Measurements from ENCODE around the gene UBXN2A. TPM values are rescaled to one million over a fixed set of nuclear protein-coding genes. Genes with fewer than 3 reads are reported as not detected.
A peak's percentile ranks its signal among the peaks of the same experiment; 100 is the strongest.

UBXN2A gene
- total and polyA plus RNA-seq, 7 donors = 12.0 to 33.9 (median 20.7) TPM

DNA sequence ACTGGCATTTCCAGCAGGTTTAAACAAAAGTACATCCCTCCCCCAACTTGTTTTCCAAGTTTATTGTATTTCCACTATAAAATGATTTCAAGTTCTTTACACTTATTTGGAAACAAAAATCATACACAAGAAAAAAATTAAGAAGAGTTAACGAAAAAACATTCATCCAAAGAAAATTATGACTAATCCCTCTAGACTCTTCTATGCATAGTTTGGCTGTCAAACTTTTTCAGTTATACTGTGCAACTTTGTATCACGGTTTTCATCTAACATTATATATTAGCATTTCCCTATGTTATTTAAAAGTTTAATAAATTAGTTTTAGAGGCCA, 106.3 kb downstream of the UBXN2A start:
- TF ChIP-seq, protein P1, sequence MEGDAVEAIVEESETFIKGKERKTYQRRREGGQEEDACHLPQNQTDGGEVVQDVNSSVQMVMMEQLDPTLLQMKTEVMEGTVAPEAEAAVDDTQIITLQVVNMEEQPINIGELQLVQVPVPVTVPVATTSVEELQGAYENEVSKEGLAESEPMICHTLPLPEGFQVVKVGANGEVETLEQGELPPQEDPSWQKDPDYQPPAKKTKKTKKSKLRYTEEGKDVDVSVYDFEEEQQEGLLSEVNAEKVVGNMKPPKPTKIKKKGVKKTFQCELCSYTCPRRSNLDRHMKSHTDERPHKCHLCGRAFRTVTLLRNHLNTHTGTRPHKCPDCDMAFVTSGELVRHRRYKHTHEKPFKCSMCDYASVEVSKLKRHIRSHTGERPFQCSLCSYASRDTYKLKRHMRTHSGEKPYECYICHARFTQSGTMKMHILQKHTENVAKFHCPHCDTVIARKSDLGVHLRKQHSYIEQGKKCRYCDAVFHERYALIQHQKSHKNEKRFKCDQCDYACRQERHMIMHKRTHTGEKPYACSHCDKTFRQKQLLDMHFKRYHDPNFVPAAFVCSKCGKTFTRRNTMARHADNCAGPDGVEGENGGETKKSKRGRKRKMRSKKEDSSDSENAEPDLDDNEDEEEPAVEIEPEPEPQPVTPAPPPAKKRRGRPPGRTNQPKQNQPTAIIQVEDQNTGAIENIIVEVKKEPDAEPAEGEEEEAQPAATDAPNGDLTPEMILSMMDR (IDR thresholded peaks at IDR 0.05) = no peak
- ATAC-seq (no peak), DNase-seq (no peak)
- 2% methylated on average over 2 of the region's 2 CpGs for WGBS, 3 donors
- Histone ChIP-seq H3K4me1 (peaks cover 15% of the 10 kb centered on the region), H3K9me3 (no peaks in the 10 kb centered on the region), H3K36me3 (ENCODE audit: insufficient read depth in 1 of 2, low read depth in 1 of 2) (no peaks in the 10 kb centered on the region), H3K27ac (peak overlapping the region; percentile 78), H3K4me3 (peak overlapping the region; percentile 88), H3K27me3 (ENCODE audit: insufficient read depth in 3 of 3, low read length in 2 of 3) (peaks cover 0 to 17% (median 4%) of the 10 kb centered on the region in 3 donors)
- intact Hi-C loops (cut with DNase I) = loop anchor here in 1 of 2 donors (5.0 kb wide), 1 partner anchor 36 kb away; the partner anchor contains the start of gene TP53I3

DNA sequence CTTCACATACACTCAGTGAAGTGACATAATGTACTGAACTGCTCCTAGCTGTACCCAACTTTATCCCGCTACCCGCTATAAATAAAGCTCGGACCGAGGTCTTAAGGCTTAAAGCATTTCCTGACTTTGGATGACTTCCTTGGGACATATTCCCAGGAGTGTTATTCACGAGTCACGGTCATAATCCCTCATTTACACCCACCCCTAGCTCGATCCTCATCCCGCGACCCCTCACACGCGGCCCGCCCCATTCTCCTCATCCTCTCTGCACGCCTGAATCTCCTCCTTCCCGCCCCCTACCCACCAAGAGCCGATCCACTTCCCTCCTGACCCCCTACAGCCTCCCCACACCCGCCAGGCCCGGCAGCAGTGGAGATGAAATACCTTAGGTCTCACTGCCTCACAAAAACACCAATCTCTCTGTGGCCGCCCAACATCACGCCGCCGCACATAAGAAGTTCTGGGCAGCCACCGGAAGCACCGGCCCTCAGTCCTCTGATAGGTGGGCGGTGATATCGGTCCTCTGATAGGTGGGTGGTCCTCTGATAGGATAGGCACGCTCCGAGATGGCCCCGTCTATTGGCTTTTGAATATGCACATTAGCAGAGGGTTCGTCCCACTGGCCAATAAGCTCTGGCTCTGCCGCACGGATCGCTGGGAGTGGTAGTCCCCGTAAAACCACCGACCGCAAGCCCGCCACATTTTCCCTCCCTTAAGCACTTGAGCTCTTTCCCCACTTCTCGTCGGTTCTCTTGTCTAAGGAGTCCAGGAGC, 106.9 kb downstream of the UBXN2A start, which contains the start of gene WDCP:
Gene WDCP (minus strand): TSS at position 462 of the 773 bp plus-strand sequence. CDS start 7,897 bp downstream, outside the sequence.
- peak within 1 kb of the TSS; percentile 88 for H3K4me3 ChIP-seq
- no peaks in the 10 kb centered on the region for H3K36me3 ChIP-seq (ENCODE audit: insufficient read depth in 1 of 2, low read depth in 1 of 2)
- H3K27ac ChIP-seq = peak within 1 kb of the TSS; percentile 78
- H3K4me1 ChIP-seq = peaks cover 15% of the 10 kb centered on the region
- TF ChIP-seq, protein P1 (IDR thresholded peaks at IDR 0.05) = no peak
- peak; percentile 93 to 95 for DNase-seq
- ATAC-seq = peak; percentile 100
- WGBS, 3 donors = 0 to 1% (median 1%) methylated on average over 38 of the region's 38 CpGs
- H3K9me3 ChIP-seq = no peaks in the 10 kb centered on the region
- peaks cover 0 to 17% (median 4%) of the 10 kb centered on the region in 3 donors for H3K27me3 ChIP-seq (ENCODE audit: insufficient read depth in 3 of 3, low read length in 2 of 3)
- intact Hi-C loops (cut with DNase I) = loop anchor here in 1 of 2 donors (5.0 kb wide), 1 partner anchor 35 kb away; the partner anchor contains the start of gene TP53I3

DNA sequence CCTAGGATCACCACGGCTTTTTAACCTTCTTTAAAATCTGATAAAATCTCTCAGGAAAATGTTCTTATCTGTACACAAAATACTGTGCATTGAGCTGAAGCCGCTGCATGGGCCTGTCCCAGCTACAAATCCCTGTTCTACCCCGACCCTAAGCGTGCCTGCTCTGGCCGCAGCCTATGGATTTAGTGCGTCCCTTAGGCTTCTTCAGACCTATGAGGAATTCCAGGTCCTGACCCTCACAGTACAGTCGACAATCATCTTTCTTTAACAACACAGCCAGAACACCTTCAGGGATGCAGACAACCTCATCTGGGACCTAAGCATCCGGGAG, 107.4 kb downstream of the UBXN2A start:
- peak in 1 of 4 donors; percentile 2 for ATAC-seq
- 33 to 39% (median 39%) methylated on average over 8 of the region's 8 CpGs for whole genome bisulfite sequencing, 3 donors

DNA sequence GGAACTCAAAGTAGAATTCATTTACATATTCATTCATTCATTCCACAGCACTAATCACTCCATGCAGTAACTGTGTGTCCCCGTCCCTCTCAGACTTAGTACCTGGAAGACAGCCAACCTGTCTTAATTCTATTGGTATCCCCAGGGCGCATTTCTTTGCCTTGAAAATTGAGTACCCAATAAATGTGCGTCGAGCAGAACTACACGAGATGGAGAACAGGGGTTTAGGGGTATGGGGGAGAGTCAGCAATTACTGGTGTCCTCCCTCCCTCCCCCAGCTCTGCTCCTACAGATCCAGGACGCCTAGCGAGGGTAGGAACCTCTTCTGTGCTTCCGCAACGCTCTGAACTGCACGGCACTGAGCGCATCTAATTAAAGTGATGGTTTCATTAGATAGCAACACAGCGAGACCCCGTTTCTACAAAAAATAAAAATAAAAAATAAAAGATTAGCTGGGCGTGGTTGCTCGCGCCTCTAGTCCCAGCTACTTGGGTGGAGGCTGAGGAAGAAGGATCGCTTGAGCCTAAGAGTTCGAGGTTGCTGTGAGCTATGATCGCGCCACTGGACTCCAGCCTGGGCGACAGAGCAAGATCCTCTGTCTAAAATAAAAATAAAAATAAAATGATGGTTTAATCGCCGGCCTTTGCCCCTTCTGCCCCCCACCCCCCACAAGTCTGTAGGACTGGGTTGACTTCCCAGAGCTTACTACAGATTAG, 108.7 kb downstream of the UBXN2A start:
- ATAC-seq (no peak), DNase-seq (no peak)
- TF ChIP-seq, protein P1 (IDR thresholded peaks at IDR 0.05) = no peak
- Histone ChIP-seq H3K27me3 (ENCODE audit: insufficient read depth in 3 of 3, low read length in 2 of 3) (peaks cover 0 to 17% (median 7%) of the 10 kb centered on the region in 3 donors), H3K9me3 (no peaks in the 10 kb centered on the region), H3K27ac (no peak overlapping the region), H3K4me3 (peak overlapping the region; percentile 75), H3K36me3 (ENCODE audit: insufficient read depth in 1 of 2, low read depth in 1 of 2) (no peaks in the 10 kb centered on the region), H3K4me1 (peaks cover 15% of the 10 kb centered on the region)
- 16 to 18% (median 16%) methylated on average over 23 of the region's 23 CpGs for WGBS, 3 donors
- intact Hi-C loops (cut with DNase I) = loop anchor here in 1 of 2 donors (5.0 kb wide), 1 partner anchor 33 kb away; the partner anchor contains the start of gene TP53I3

More for the DNA sequence above, 107.4 kb downstream of the UBXN2A start:
- no peak for DNase-seq
- intact Hi-C loops (cut with DNase I) = loop anchor here in 1 of 2 donors (5.0 kb wide), 1 partner anchor 35 kb away; the partner anchor contains the start of gene TP53I3
- peak overlapping the region; percentile 88 for H3K4me3 ChIP-seq
- H3K9me3 ChIP-seq = no peaks in the 10 kb centered on the region
- H3K36me3 ChIP-seq (ENCODE audit: insufficient read depth in 1 of 2, low read depth in 1 of 2) = no peaks in the 10 kb centered on the region
- peaks cover 15% of the 10 kb centered on the region for H3K4me1 ChIP-seq
- H3K27me3 ChIP-seq (ENCODE audit: insufficient read depth in 3 of 3, low read length in 2 of 3) = peaks cover 0 to 17% (median 4%) of the 10 kb centered on the region in 3 donors
- no peak overlapping the region for H3K27ac ChIP-seq
- TF ChIP-seq, protein P1 (IDR thresholded peaks at IDR 0.05) = no peak
